HG02870 (cell line): ENCODE measurements around the gene MSI2.

Experiments
- ATAC-seq: cut with Tn5 transposase; IDR thresholded peaks from one replicate; pipeline ENCODE4 v1.9.1; 2021; ENCODE audit warnings: mild to moderate bottlenecking, moderate library complexity; ENCODE audit not compliant: unreplicated experiment

MSI2 gene

DNA sequence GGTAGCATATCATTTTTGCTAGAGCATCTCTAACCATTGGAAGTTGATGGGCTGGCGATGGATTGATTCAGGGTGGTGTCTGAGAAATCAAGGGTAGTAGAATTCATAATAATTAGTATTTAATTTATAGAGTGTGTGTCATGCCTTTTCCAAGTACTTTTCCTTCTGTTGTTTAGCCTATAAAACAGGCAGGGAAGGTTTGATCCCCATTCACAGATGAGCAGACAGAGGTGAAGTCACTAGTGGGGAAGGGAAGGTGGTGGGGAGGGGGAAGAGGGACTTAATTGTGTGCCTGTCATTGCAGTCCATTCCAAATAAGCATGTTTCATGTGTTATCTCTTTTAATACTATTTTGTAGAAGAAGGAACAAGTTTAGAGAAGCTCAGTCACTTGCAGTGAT, 131.3 kb downstream of the MSI2 start:
- no peak for ATAC-seq

DNA sequence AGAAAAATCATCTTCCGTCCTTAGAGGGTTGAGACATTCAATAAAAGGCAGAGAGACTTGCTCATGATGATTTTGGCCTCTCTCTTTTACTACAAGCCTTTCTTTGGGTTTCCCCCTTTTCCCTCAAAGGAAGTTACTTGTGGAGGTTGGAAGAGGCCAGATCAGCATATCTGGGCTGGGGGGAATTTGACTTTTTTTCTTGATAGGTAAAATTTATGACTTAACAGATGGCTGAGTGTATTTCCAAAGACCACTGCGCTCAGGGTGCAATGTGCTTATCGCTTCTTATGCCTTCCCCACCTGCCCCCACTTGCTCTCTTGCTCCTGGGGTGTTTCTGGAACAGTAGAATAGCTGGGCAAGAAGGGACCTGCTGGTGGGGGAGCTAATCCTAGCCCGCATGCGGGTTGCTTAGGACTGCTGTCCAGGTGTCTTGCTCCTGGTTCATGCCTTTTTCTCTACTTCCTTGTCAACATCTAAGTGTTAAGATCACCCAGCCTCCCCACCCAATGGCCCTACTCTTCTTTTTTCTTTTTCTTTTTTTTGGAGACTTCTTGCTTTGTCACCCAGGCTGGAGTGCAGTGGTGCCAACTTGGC, 131.9 kb downstream of the MSI2 start:
- no peak for ATAC-seq

DNA sequence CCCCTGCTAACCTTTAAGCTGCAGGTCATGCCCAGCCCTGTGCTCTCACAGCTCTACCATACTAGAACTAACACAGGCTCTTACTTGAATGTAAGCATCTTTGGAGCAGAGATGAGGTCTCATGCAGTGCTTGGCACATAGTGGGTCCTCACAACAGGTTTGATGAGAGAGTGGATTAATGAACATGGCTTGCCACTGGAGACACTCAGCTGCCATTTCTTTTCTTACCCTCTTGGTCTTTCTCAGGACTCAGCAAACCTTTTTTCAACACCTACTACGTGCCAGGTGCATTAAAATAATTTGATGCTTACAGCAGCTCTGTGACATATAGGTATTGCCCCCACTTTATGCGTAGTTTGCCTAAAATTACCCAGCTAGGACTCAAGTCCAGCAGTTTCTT, 133.2 kb downstream of the MSI2 start:
- no peak for ATAC-seq

DNA sequence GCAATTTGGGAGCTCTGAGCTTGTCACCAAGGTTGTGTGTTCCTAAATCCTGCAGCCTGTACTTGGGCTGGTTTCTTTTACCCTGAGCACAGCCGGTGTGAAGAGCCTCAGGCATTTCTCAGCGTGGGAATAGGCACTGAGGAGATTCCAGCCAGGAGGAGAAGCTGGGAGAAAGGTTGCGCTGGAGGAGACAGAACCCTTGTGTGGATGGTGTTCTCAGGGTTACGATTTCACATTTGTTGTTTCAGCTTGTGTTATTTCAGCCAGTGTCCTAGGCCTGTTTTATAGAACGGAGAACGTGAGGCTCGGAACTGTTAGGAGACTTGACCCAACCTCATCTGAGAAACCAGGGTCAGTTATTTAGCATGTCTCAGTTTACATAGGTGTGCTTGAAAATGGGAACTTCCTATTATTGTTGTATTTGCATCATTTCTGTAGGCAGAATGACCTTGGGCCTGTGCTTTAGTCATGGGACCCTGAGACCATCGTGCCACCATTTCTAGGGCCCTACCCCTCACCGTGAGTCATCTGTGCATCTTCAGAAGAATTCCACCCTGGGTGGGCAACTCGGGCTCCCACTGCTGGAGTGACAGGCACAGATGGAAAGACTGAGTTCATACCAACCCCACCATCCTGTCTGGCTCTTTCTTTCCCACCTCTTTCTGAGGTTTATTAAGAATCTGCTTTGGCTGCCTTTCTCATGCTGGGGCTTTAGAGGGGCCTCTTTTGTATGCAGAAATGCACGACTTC, 134.9 kb downstream of the MSI2 start:
- no peak for ATAC-seq

DNA sequence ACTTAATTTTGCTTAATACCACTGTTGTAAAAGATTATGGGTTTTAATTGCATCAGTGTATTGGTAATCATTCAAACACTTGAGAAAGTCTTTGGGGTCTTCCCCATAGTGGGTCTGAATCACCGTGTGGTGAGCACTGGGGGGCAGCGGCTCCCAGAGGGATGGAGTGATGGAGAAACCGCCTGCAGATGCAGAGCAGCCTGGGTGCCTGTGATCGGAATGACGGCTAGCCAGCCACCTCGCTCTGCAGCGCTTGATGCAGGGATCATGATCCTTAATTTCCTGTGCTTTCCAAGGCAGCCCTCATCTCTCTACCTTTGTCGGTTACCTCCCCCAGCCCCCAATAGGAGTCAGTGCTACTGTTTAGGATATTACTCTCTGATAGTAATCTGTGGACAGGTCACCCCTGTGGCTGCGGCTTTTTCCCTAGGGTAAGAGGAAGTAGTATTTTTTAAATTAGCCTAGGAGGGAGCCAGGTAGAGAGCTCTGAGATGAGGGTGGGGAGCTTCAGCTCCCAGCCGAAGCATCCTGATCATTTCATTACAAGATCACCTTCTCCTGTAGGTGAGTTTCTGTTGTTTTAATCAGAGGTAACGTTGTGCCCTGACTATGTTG, 135.6 kb downstream of the MSI2 start:
- no peak for ATAC-seq

DNA sequence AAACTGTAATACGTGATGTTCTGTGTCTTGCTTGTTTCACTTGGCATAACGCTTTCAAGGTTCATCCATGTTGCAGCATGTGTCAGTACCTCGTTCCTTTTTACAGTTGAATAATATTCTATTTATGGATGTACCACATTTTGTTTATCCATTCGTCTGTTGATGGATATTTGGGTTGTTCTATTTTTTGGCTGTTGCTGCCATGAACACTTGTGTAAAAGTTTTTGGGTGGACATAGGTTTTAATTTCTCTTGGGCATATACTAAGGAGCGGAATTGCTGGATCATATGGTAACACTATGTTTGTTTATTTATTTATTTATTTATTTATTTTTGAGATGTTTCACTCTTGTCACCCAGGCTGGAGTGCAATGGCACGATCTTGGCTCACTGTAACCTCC, 137.0 kb downstream of the MSI2 start:
- no peak for ATAC-seq

DNA sequence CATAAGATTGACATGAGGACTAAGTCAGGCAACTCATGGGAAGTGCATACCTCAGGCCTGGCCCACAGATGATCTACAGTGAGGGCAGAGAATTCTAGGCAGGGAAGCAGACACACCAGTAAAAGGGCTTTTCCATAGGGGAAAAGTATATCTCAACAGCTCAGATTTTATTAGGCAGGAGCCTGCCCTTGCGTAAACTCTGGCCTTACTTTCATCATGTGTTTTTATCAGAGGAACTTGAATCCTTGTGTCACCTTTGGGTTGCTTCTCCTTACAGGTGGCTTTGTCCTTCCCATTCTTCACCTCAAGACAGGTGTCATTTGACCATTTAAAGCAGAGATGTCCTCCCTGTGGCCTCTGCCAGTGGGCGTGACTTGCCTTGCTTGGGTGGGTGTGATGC, 138.1 kb downstream of the MSI2 start:
- no peak for ATAC-seq

DNA sequence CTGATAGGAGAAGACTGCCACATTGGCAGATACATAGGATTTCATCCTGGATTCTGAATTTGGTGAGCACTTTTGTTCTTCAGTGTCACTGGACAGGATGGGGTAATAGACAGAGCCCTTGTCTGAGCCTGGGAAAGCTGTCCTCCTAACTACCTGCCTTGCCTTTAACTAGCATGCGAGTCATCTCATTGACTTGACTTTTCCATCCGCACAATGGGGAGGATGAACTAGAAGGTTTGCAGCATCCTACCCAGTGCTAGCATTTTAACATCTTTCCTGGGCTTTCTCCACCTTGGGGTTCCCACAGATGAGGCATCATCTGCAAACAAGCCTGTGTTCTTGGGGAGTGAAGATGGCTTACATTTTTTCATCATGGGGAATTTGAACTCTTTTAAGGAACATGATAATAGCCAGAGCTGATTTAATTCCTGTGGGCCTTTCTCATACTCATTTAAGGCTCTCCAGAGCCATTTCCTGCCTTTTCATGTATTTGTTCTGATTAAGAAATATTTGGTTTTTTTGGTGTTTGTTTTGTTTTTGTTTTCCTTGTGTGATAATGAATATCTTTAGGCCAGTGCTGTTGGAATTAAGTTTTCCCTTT, 139.5 kb downstream of the MSI2 start:
- ATAC-seq, result no peak

DNA sequence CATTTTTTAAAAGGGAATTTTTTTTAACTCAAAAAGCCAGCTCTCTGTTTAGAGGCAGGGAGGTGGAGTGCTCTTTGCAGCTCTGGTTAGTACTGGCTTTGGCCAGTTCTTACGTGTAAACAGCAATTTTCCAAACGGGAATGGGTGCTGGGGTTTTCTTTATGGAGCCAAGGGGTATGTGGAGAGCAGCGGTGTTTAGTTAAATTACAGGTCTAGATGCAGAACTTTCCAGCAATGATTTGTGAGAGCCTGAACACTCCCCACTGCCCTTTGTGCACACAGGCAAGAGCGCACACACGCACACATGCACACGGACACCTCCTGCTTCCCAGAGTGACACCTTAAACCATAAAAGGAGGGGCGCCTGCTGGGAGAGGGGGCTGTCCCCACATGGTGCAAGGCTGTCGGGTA, 140.2 kb downstream of the MSI2 start:
- no peak for ATAC-seq

DNA sequence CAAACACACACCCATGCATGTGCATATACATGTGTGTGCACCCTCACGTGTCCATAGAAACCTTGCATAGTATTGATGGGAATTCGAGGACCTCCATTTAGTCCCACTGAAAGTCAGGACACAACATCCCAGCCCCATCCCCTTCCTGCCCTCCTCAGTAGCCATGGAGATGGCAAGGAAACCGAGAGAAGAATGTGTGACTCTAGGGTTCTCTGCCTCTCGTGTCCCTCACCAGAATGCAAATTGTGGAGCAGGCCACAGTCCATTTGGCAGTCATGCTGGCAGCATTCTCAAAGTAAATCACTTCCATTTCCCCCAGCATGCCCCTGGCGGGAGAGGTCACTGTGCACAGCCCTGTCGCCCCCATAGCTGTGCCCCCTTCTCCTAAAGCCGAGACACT, 141.1 kb downstream of the MSI2 start:
- no peak for ATAC-seq

DNA sequence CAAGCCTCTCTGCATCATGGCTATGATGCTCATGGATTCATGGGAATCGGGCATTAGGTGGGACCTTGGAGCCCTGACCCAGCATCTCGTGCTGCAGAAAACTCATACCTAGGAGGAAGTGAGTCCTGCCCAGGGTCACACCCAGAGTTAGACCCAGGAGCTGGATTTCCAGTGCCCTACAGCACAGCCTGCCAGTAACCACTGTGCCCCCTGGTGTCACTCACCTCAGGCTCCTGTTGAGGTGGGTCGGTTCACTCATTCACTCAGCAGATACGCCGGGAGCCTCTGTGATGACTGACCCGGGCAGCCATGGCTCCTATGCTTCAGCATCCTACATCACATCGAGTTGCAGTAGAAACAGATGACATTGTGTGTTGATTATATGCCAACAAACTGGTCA, 143.4 kb downstream of the MSI2 start:
- no peak for ATAC-seq

DNA sequence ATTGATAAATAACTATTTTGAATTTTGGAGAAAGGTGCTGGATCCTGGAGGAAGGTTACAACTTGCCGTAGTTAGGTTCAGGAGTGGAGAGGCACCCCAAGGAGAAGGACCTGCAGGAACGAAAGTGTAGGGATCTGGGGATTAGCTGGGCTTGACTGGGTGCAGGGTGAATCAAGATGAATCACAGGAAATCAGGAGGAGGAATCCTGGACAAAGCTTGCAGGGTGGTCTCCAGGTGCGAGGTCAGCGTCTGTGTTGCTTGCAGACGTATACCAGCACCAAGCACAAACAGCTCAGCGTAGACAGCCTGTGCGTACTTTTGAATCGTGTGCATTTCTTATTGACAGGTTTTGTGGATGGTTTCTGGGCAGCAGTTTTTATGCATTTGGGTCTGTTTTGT, 144.3 kb downstream of the MSI2 start:
- ATAC-seq, result no peak

DNA sequence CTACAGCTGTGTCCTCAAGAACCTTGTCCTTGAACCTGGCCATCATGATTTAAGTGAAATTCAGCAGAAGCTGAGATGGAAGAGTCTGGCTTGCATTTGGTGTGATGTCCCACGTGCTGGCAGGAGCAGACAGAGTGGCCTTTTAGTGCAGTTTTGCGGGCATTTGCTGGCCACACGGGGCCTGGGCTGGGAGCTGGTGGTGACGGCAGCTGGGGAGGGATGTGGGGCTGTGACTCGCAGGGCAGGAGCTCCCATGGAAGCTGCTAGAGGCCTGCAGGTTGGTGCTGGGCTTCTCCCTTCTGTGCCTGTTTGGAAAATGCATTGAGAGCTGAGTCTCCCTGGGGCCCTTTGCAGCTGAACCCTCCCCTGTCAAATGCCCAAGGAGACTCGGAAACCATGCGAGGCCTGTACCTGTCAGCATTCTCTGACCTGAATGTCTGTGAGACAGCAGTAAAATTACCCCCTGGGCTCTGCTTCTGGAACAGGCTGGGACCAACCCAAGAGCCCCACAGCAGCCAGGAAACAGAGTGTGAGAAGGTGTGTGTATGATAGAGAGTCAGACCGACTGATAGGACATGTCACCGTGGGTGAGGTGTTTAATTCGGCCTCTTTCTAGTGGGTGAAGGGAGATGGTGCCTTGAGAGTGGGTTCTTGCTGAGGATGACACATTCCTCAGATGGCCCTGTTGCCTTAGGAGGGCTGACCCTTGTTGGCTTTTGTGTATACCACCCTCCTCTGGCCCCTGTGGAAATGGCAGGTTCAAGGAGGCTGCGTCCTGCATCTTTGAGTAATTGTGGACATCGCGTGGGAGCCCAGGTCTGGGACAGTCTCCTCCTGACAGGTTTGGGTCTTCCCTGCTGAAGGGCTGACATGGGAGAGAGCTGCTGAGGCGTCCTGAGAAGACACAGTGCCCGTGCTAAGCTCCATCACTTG, 145.5 kb downstream of the MSI2 start:
- ATAC-seq, result no peak

DNA sequence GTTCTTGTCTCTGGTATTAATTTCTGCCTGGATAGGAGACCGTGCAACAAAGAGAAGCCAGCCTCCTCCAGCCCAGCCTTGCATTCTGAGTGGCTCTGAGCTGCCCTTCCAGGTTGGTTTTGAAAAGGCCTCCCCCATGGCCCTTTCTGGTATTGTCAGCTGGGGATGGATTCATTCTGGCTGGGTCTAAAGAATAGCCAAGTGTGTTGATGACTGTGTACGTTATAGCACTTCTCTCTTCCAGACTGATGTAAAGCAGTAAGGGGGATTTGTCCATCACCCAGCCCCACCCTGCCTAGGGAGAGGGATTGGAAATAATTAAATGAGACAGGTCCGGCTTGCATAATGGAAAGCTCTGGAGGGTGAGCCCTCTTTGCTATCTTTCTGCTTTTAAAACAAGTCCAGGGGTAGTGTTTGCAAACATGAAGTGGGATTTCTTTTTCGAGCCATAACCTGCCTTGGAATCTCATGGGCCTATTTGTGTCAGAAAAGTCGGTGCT, 146.4 kb downstream of the MSI2 start:
- ATAC-seq, result no peak

DNA sequence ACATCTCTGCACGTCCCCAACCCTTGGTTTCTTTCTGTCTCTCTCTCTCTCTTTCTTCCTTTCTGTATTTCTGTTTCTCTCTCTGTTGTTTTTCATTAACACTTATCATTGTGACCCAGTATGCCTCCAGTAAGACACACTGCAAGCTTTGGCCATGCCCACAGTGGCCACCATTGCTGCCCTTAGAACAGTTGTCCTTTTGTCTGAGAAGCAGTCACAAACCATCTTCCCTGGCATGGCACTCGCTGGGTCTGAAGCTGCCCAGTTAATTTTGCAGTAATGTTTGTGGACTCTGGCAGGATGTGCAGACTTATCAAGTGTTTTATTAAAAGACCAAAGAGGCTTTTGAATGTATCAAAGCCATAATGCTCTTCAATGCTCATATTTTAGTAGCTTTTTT, 146.9 kb downstream of the MSI2 start:
- ATAC-seq, result no peak

DNA sequence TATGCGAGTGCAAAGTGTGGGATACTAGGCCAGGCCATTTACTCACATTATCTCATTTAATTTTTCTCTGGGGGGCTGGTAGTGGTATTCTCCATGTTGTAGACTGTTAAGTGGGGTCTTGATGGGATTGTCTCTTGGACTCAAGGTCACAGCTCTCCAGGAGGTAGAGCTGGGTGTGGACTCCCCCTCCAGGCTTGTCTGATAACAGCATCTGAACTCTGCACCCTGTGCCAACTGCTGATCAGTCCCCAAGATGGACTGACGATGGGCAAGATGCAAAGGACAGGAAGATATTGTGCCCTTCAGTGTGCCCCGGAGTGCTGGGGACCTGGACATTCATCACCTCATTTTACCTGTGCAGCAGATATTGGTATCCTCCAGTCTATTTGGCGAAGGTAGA, 147.8 kb downstream of the MSI2 start:
- no peak for ATAC-seq

DNA sequence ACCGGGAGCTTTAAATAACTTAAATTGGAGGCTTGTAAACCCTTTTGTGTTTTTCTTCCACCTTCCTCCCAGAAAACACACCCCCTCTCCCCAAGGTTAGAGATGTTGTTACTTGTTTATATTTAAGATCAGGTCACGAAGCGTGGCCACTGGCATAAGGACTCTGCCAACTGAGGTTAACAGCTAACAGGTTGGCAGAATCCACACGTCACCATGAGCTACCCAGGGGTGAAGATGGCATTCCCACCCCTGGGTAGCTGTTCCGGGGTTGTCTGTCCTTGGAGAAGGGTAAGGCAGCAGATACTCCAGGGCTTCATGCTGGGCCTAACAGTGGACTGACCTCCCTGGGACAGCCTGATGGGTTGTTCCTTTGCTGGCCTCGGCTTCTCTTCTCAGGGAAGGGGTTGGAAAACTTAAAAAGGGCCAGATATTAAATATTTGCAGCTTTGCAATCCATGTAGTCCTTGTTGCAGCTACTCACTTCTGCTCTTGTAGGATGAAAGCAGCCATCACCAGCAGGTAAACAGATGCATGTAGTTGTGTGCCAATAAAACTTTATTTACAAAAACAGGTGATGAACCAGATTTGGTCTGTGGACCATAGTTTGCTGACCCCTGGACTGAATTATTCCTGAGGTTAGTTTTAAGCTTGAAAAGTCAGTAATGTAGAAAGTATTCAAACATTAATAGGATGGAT, 148.6 kb downstream of the MSI2 start:
- no peak for ATAC-seq

DNA sequence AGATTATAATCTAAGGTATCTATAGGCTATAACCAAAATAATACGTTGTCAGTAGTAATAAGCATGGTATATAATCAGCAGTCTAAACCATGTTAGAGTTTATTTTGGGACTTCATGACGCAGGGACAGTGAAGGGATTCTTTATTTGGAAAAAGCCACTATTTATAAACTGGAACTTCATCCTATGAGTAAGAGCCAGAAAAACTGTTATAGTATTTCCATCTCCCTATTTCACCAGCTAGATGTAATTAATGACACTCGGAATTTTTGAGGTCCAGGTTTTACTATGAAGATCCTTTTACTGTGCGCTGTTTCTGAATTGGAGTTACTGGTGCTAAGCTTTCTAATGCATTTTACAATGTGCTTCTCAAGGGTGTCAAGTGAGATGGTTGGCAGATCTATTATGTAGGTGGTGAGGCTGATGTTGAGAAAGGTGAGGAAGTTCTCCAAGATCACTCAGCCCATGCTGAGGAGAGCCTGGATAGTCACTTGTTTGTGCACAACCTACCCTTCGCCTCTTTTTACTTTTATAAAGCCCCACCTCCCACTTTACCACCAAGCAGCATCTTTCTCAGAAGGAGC, 149.3 kb downstream of the MSI2 start:
- no peak for ATAC-seq

DNA sequence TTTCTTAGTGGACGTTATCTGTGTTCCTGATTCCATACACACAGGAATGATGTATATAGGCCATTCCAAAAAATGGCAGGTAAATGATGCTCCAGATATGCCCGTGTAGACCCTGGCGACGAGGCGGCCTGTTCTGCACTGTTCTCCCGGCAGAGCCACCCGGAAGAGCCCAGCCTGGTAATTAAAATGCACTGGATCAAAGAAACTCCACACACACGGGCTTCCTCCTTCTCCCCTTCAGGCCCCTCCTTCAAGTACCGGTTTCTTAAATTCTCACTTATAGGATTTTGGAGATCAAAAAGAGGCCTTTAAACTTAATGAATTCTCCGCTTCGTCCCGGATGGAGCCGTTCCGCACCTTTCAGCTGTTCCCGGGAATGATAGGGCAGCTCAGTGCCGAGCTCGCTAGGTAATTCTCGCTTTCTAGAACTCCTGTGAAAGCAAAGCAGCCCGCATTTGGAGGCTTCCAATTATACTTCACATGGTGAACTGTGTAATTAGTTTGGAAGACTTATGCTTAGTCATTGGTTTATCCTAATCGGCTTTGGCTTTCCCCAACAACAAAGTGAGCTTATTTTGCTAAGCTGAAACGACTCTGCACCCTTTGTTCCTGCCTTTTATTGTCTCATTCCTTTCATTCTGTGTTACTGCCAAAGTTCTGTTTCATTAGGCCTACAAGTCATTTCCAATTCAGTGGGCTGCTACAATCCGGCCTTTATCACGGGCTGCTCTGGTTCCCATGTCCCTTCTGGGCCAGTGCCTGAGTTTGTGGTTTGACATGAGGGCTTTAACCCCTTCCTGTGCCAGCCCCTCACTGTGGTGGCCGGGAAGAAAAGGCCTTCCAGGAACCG, 150.0 kb downstream of the MSI2 start:
- ATAC-seq, result no peak
